Stimulated activated CD8-positive, alpha-beta memory T cell treated with anti-CD3 and anti-CD28 coated beads, Interleukin-15, amount 100 ng/mL, for 48 hours (primary cell): ENCODE measurements around the gene PTGS1.
A peak's percentile ranks its signal among the peaks of the same experiment; 100 is the strongest.
"Not testable (repeated sequence)": the region's sequence is repeated elsewhere in the genome, so short reads cannot be mapped to it uniquely, and the experiment has no call there.

Experiments
- DNase-seq, 2 donors: peaks; one replicate each; pipeline ENCODE4 v3.0.0-alpha.2; 2020; ENCODE audit warnings: low read depth in 2 of 2

The PTGS1 gene

GRCh38 chr9:122347348-122348287 is 23.2 kb upstream of the PTGS1 start:
- no peak for DNase-seq

- no peak for DNase-seq
Observed at GRCh38 chr9:122348288-122348777, 22.5 kb upstream of the PTGS1 start.

GRCh38 chr9:122348791-122349190 is 22.0 kb upstream of the PTGS1 start:
- no peak for DNase-seq

GRCh38 chr9:122349201-122349600 is 21.6 kb upstream of the PTGS1 start:
- no peak for DNase-seq

- peak; percentile 57 to 59 for DNase-seq
Observed at GRCh38 chr9:122350577-122351355, 20.1 kb upstream of the PTGS1 start.

- no peak for DNase-seq
Observed at GRCh38 chr9:122354536-122355199, 16.2 kb upstream of the PTGS1 start.

GRCh38 chr9:122355336-122355875 is 15.4 kb upstream of the PTGS1 start:
- no peak for DNase-seq

GRCh38 chr9:122356627-122357026 is 14.2 kb upstream of the PTGS1 start:
- DNase-seq: no peak

- no peak for DNase-seq
Observed at GRCh38 chr9:122360891-122361290, 9.9 kb upstream of the PTGS1 start.

GRCh38 chr9:122363131-122363530 is 7.7 kb upstream of the PTGS1 start:
- not testable (repeated sequence) for DNase-seq

GRCh38 chr9:122364117-122364782 is 6.6 kb upstream of the PTGS1 start:
- DNase-seq: no peak

- DNase-seq: no peak
Observed at GRCh38 chr9:122364783-122365150, 6.1 kb upstream of the PTGS1 start.

- DNase-seq: no peak
Observed at GRCh38 chr9:122366074-122366660, 4.7 kb upstream of the PTGS1 start.

- no peak for DNase-seq
Observed at GRCh38 chr9:122367065-122367464, 3.8 kb upstream of the PTGS1 start.

- no peak for DNase-seq
Observed at GRCh38 chr9:122367774-122368460, 2.9 kb upstream of the PTGS1 start.

- DNase-seq: no peak
Observed at GRCh38 chr9:122368642-122369041, 2.2 kb upstream of the PTGS1 start.

GRCh38 chr9:122370303-122370702 is 521 bp upstream of the PTGS1 start:
- DNase-seq: no peak

GRCh38 chr9:122371846-122372245 is 1.0 kb downstream of the PTGS1 start:
- DNase-seq: no peak

- no peak for DNase-seq
Observed at GRCh38 chr9:122372856-122373845, 2.3 kb downstream of the PTGS1 start.
